Caco-2 (cell line): Measurements from ENCODE around the gene SPATA16. TPM values are rescaled to one million over a fixed set of nuclear protein-coding genes. Genes with fewer than 3 reads are reported as not detected.

Experiments
- BruUV-seq: library from RNA; stranded (reverse); fragments of 400-500 nt; replicated peaks from 2 replicates; lab custom pipeline; 2021; lab: Mats Ljungman, UMichigan
- CTCF ChIA-PET: fragments of 300-600 bp; sonication (Branson Sonifier 250); formaldehyde crosslinking; loops from one replicate; lab custom pipeline; 2022; ENCODE audit warnings: antibody characterized with exemption; lab: Charles Lee
- POLR2A ChIA-PET: fragments of 300-600 bp; sonication (Branson Sonifier 250); formaldehyde crosslinking; loops from one replicate; lab custom pipeline; 2022; ENCODE audit warnings: antibody characterized with exemption; lab: Charles Lee
- DNase-seq, 2 experiments: peaks; one replicate each; pipeline versions ENCODE4 v3.0.0 to v3.0.0-alpha.2; 2020 to 2022
- H3K27me3 ChIP-seq: replicated peaks from 2 replicates; pipeline ENCODE4 v1.6.0; 2011; ENCODE audit warnings: low read length; ENCODE audit not compliant: control insufficient read depth, insufficient read depth
- H3K36me3 ChIP-seq: 2 replicates; pipeline ENCODE4 v1.5.1; 2011; ENCODE audit warnings: low read length; ENCODE audit not compliant: control insufficient read depth, insufficient read depth
- H3K4me1 ChIP-seq: fragments of 250-450 bp; sonication (Bioruptor Pico); 2 replicates; pipeline ENCODE4 v1.5.1; 2020; ENCODE audit warnings: mild to moderate bottlenecking
- H3K4me3 ChIP-seq: 2 replicates; pipeline ENCODE4 v1.5.1; 2011; ENCODE audit warnings: low read depth, mild to moderate bottlenecking, control low read depth, low read length
- H3K9me3 ChIP-seq: fragments of 250-450 bp; sonication (Bioruptor Pico); 2 replicates; pipeline ENCODE4 v1.5.1; 2020; ENCODE audit warnings: mild to moderate bottlenecking, moderate library complexity
- H3K27ac Mint-ChIP-seq: one replicate; pipeline ENCODE4 v1.8.0; 2022; ENCODE audit warnings: mixed read lengths; ENCODE audit not compliant: unreplicated experiment
- H3K27me3 Mint-ChIP-seq: one replicate; pipeline ENCODE4 v1.8.0; 2022; ENCODE audit warnings: mixed read lengths; ENCODE audit not compliant: insufficient read depth, unreplicated experiment
- H3K36me3 Mint-ChIP-seq: one replicate; pipeline ENCODE4 v1.8.0; 2022; ENCODE audit warnings: mild to moderate bottlenecking, mixed read lengths; ENCODE audit not compliant: insufficient read depth, unreplicated experiment
- H3K4me1 Mint-ChIP-seq: one replicate; pipeline ENCODE4 v1.8.0; 2022; ENCODE audit warnings: low read depth, mixed read lengths; ENCODE audit not compliant: unreplicated experiment
- H3K4me3 Mint-ChIP-seq: one replicate; pipeline ENCODE4 v1.8.0; 2022; ENCODE audit warnings: mild to moderate bottlenecking, moderate library complexity, mixed read lengths; ENCODE audit not compliant: unreplicated experiment
- H3K9me3 Mint-ChIP-seq: one replicate; pipeline ENCODE4 v1.8.0; 2022; ENCODE audit warnings: mixed read lengths; ENCODE audit not compliant: unreplicated experiment
- CTCF ChIP-seq, 2 experiments: fragments of 200-600 bp in 1 of 2; IDR thresholded peaks; 1 replicate in 1 of 2; 2 replicates in 1 of 2; pipeline versions ENCODE4 v1.5.1 to v1.8.0; 2011 to 2022; ENCODE audit warnings: antibody characterized with exemption in 1 of 2, control low read depth in 1 of 2, inconsistent platforms in 1 of 2, low read depth in 1 of 2, low read length in 1 of 2, mild to moderate bottlenecking in 1 of 2, moderate library complexity in 1 of 2; ENCODE audit not compliant: insufficient read depth in 1 of 2, severe bottlenecking in 1 of 2, unreplicated experiment in 1 of 2
- intact Hi-C: fragments of 100-400 bp; cut with micrococcal nuclease; formaldehyde crosslinking; loops from one replicate; pipeline ENCODE4 v1.10.0; 2022; ENCODE audit not compliant: unreplicated experiment
- total RNA-seq: library from RNA; stranded (reverse); gene quantifications from 2 replicates; pipeline ENCODE4 v1.2.3, GENCODE V29; 2022

SPATA16 gene
- total RNA-seq, 1 experiment from 2014 or later: not detected

- BruUV-seq: no TSS peak
Observed at GRCh38 chr3:173045770-173046382, 95.2 kb downstream of the SPATA16 start.

DNA sequence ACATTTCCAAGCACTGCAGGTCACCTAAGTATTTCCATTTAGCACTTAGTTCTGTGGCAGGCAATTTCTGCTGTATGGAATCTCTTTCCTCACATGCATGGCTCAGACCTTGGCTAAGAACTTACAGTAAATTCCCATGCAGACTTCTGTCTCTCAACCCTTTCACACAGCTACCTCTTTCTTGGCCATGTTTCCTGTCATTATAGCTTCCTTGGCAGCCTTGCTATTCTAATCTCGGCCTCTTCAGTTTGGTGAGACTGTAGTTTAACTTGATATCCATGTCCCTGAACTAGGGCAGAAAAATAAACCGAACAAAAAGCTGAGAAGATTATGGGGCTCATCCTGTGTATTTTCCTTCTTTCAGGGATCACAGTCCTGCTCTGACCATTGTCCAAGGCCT, 96.0 kb downstream of the SPATA16 start:
- Mint-ChIP-seq H3K36me3 (no peaks in the 10 kb centered on the region), H3K4me1 (no peaks in the 10 kb centered on the region), H3K9me3 (no peaks in the 10 kb centered on the region), H3K27me3 (peaks cover 9% of the 10 kb centered on the region), H3K27ac (no peak overlapping the region), H3K4me3 (no peak overlapping the region)
- intact Hi-C loops: loop anchor here (1.0 to 5.0 kb wide), 3 partner anchors 58 to 236 kb away; no protein-coding TSS in a partner anchor
- ChIA-PET CTCF (interaction anchor here (0.5 kb wide), 1 partner anchor 67 kb away, joined by 3 read pairs; no protein-coding TSS in a partner anchor), POLR2A (no interaction called here)
- no peaks in the 10 kb centered on the region for H3K4me1 ChIP-seq
- H3K27me3 ChIP-seq: no peaks in the 10 kb centered on the region
- H3K4me3 ChIP-seq: no peak overlapping the region
- no peak for TF ChIP-seq CTCF (IDR thresholded peaks at IDR 0.05; ENCODE audit: insufficient read depth in 1 of 2, low read depth in 1 of 2, low read length in 1 of 2, severe bottlenecking in 1 of 2, unreplicated experiment in 1 of 2)
- H3K9me3 ChIP-seq: no peaks in the 10 kb centered on the region
- no TSS peak for BruUV-seq
- no peak for DNase-seq
- H3K36me3 ChIP-seq: no peaks in the 10 kb centered on the region

More at GRCh38 chr3:173045770-173046382, 95.2 kb downstream of the SPATA16 start:
- Mint-ChIP-seq H3K27ac (no peak overlapping the region), H3K9me3 (no peaks in the 10 kb centered on the region), H3K36me3 (no peaks in the 10 kb centered on the region), H3K4me1 (no peaks in the 10 kb centered on the region), H3K4me3 (no peak overlapping the region), H3K27me3 (peaks cover 9% of the 10 kb centered on the region)
- H3K36me3 ChIP-seq: no peaks in the 10 kb centered on the region
- intact Hi-C loops: loop anchor here (1.0 to 5.0 kb wide), 3 partner anchors 59 to 237 kb away; no protein-coding TSS in a partner anchor
- H3K4me1 ChIP-seq: no peaks in the 10 kb centered on the region
- POLR2A ChIA-PET: no interaction called here
- peak; percentile 9 to 12 for TF ChIP-seq CTCF (IDR thresholded peaks at IDR 0.05; ENCODE audit: insufficient read depth in 1 of 2, low read depth in 1 of 2, low read length in 1 of 2, severe bottlenecking in 1 of 2, unreplicated experiment in 1 of 2)
- CTCF ChIA-PET: no interaction called here
- no peaks in the 10 kb centered on the region for H3K27me3 ChIP-seq
- H3K9me3 ChIP-seq: no peaks in the 10 kb centered on the region
- no peak overlapping the region for H3K4me3 ChIP-seq
- DNase-seq: no peak

DNA sequence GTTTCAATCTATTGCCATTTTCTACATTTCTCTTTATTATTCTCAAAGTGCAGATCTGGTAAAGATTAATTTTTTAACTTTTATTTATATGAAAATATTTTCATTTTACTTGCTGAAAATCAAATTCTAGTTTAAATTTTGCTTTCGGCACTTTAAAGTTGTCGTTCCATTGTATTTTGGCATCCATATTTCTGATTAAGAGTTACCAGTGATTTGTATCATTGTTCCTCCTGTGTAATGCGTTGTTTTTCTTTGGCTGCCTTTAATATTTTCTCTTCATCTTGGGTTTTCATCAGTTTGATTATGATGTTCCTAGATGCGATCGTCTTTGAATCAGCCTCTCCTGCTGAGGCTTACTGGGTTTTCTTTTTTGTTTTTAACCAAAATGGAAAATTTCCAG, 97.3 kb downstream of the SPATA16 start:
- CTCF ChIA-PET: no interaction called here

More for the DNA sequence above, 97.3 kb downstream of the SPATA16 start:
- no peak overlapping the region for H3K27ac Mint-ChIP-seq
- H3K36me3 ChIP-seq: no peaks in the 10 kb centered on the region
- no peaks in the 10 kb centered on the region for H3K4me1 Mint-ChIP-seq
- POLR2A ChIA-PET: no interaction called here
- no peak overlapping the region for H3K4me3 ChIP-seq
- H3K9me3 Mint-ChIP-seq: no peaks in the 10 kb centered on the region
- H3K27me3 Mint-ChIP-seq: peaks cover 5% of the 10 kb centered on the region
- no peaks in the 10 kb centered on the region for H3K4me1 ChIP-seq
- H3K9me3 ChIP-seq: no peaks in the 10 kb centered on the region
- no peak for DNase-seq
- intact Hi-C loops: loop anchor here (1.0 to 2.0 kb wide), 2 partner anchors 61 to 235 kb away; no protein-coding TSS in a partner anchor
- no peak overlapping the region for H3K4me3 Mint-ChIP-seq
- no TSS peak for BruUV-seq
- no peaks in the 10 kb centered on the region for H3K27me3 ChIP-seq
- H3K36me3 Mint-ChIP-seq: no peaks in the 10 kb centered on the region
- no peak for TF ChIP-seq CTCF (IDR thresholded peaks at IDR 0.05; ENCODE audit: insufficient read depth in 1 of 2, low read depth in 1 of 2, low read length in 1 of 2, severe bottlenecking in 1 of 2, unreplicated experiment in 1 of 2)
